IMR-90 (cell line): ENCODE results near the gene ARFGAP2. TPM values are rescaled to one million over a fixed set of nuclear protein-coding genes. Genes with fewer than 3 reads are reported as not detected.

Experiments used
- ATAC-seq: fragments of 200-7000 bp; cut with Tn5 transposase; 2 replicates; pipeline ENCODE4 v1.9.1; 2020; ENCODE audit warnings: low read depth, mild to moderate bottlenecking, moderate library complexity
- BruUV-seq: library from RNA; stranded (reverse); fragments of 400-500 nt; replicated peaks from 2 replicates; lab custom pipeline; 2021; lab: Mats Ljungman, UMichigan
- CTCF ChIA-PET: fragments of 300-600 bp; formaldehyde crosslinking; extraction: SDS; loops from one replicate; lab custom pipeline; 2021; ENCODE audit warnings: antibody characterized with exemption; lab: Yijun Ruan, JAX
- POLR2A ChIA-PET: fragments of 300-600 bp; sonication (Branson Sonifier 250); formaldehyde crosslinking; loops from one replicate; lab custom pipeline; 2022; ENCODE audit warnings: antibody characterized with exemption; ENCODE audit not compliant: unreplicated experiment; lab: Charles Lee
- DNase-seq: peaks from one replicate; pipeline ENCODE4 v3.0.0; 2013
- H2AFZ ChIP-seq: replicated peaks from 2 replicates; pipeline ENCODE3; 2013; ENCODE audit warnings: low read length, mild to moderate bottlenecking; ENCODE audit not compliant: poor library complexity
- H2AK5ac ChIP-seq: 2 replicates; pipeline ENCODE4 v1.6.1; 2013; ENCODE audit warnings: low read depth, low read length, inconsistent platforms
- H2AK9ac ChIP-seq: replicated peaks from 2 replicates; pipeline ENCODE3; 2013; ENCODE audit warnings: mild to moderate bottlenecking, low read depth, low read length, moderate library complexity; ENCODE audit not compliant: poor library complexity
- H2BK120ac ChIP-seq: 2 replicates; pipeline ENCODE4 v1.6.1; 2013; ENCODE audit warnings: low read depth, low read length, inconsistent platforms
- H2BK15ac ChIP-seq: 3 replicates; pipeline ENCODE4 v1.6.1; 2013; ENCODE audit warnings: low read depth, low read length, inconsistent platforms
- H2BK20ac ChIP-seq: 2 replicates; pipeline ENCODE4 v1.6.1; 2013; ENCODE audit warnings: low read depth, mild to moderate bottlenecking, inconsistent platforms, low read length, moderate library complexity
- H2BK5ac ChIP-seq: 2 replicates; pipeline ENCODE4 v1.6.1; 2013; ENCODE audit warnings: mild to moderate bottlenecking, low read depth, low read length, inconsistent platforms; ENCODE audit not compliant: poor library complexity, severe bottlenecking
- H3K14ac ChIP-seq: replicated peaks from 2 replicates; pipeline ENCODE4 v1.6.1; 2013; ENCODE audit warnings: low read depth, low read length, inconsistent platforms
- H3K18ac ChIP-seq: 2 replicates; pipeline ENCODE4 v1.6.1; 2013; ENCODE audit warnings: low read depth, low read length, control low read depth
- H3K23ac ChIP-seq: 2 replicates; pipeline ENCODE4 v1.6.1; 2013; ENCODE audit warnings: low read depth, low read length, inconsistent platforms
- H3K27ac ChIP-seq: 2 replicates; pipeline ENCODE4 v1.5.1; 2013; ENCODE audit warnings: mild to moderate bottlenecking, control low read depth, low read length; ENCODE audit not compliant: insufficient read depth
- H3K27me3 ChIP-seq: 2 replicates; pipeline ENCODE4 v1.6.1; 2013; ENCODE audit warnings: low read length; ENCODE audit not compliant: control insufficient read depth, insufficient read depth
- H3K36me3 ChIP-seq: 2 replicates; pipeline ENCODE4 v1.6.1; 2013; ENCODE audit warnings: low read length, mixed read lengths; ENCODE audit not compliant: control insufficient read depth, insufficient read depth
- H3K4ac ChIP-seq: 2 replicates; pipeline ENCODE4 v1.6.1; 2013; ENCODE audit warnings: low read depth, low read length, inconsistent platforms
- H3K4me1 ChIP-seq: 2 replicates; pipeline ENCODE4 v1.6.1; 2013; ENCODE audit warnings: low read length, mixed read lengths; ENCODE audit not compliant: control insufficient read depth, insufficient read depth
- H3K4me2 ChIP-seq: 2 replicates; pipeline ENCODE4 v1.6.1; 2013; ENCODE audit warnings: low read depth, mild to moderate bottlenecking, control low read depth, low read length, moderate library complexity
- H3K4me3 ChIP-seq: 2 replicates; pipeline ENCODE4 v1.5.1; 2013; ENCODE audit warnings: low read depth, mild to moderate bottlenecking, control low read depth, low read length, moderate library complexity; ENCODE audit not compliant: insufficient read depth
- H3K56ac ChIP-seq: 2 replicates; pipeline ENCODE4 v1.6.1; 2013; ENCODE audit warnings: low read length, inconsistent platforms; ENCODE audit not compliant: insufficient read depth; ENCODE audit errors: extremely low read depth
- H3K79me1 ChIP-seq, 2 experiments: 2 replicates each; pipeline ENCODE4 v1.6.1; 2013; ENCODE audit warnings: low read length in 2 of 2, inconsistent platforms in 1 of 2, low read depth in 1 of 2
- H3K9ac ChIP-seq: 2 replicates; pipeline ENCODE4 v1.6.1; 2013; ENCODE audit warnings: low read depth, low read length, control low read depth
- H3K9me1 ChIP-seq: 2 replicates; pipeline ENCODE4 v1.6.1; 2013; ENCODE audit warnings: low read length, inconsistent platforms; ENCODE audit not compliant: insufficient read depth
- H3K9me3 ChIP-seq: 2 replicates; pipeline ENCODE4 v1.6.1; 2013; ENCODE audit warnings: low read length; ENCODE audit not compliant: control insufficient read depth, insufficient read depth
- H4K20me1 ChIP-seq: 2 replicates; pipeline ENCODE4 v1.6.1; 2013; ENCODE audit warnings: low read length, inconsistent platforms; ENCODE audit not compliant: insufficient read depth
- H4K5ac ChIP-seq: 2 replicates; pipeline ENCODE4 v1.6.1; 2013; ENCODE audit warnings: mild to moderate bottlenecking, low read depth, low read length, control low read depth
- H4K8ac ChIP-seq, 2 experiments: 2 replicates each; pipeline ENCODE4 v1.6.1; 2013; ENCODE audit warnings: low read depth in 2 of 2, low read length in 2 of 2, control low read depth in 1 of 2, inconsistent platforms in 1 of 2
- H4K91ac ChIP-seq: 2 replicates; pipeline ENCODE4 v1.6.1; 2013; ENCODE audit warnings: low read depth, low read length, inconsistent platforms; ENCODE audit not compliant: insufficient read depth
- CHD1 ChIP-seq: IDR thresholded peaks from 2 replicates; pipeline ENCODE4 v1.6.1; 2012; ENCODE audit warnings: low read depth, low read length, improper control_type of control experiment
- FOS ChIP-seq: fragments of 150-350 bp; IDR thresholded peaks from 2 replicates; pipeline ENCODE4 v1.6.1; 2016; ENCODE audit warnings: low read depth, low read length
- MAFK ChIP-seq: IDR thresholded peaks from 2 replicates; pipeline ENCODE4 v1.6.1; 2012; ENCODE audit warnings: low read depth, low read length, improper control_type of control experiment
- MXI1 ChIP-seq: IDR thresholded peaks from 2 replicates; pipeline ENCODE4 v1.6.1; 2012; ENCODE audit warnings: low read depth, mild to moderate bottlenecking, low read length, moderate library complexity, borderline replicate concordance
- POLR2A ChIP-seq: IDR thresholded peaks from 2 replicates; pipeline ENCODE4 v1.6.1; 2012; ENCODE audit warnings: mild to moderate bottlenecking, low read depth, low read length
- RAD21 ChIP-seq: IDR thresholded peaks from 2 replicates; pipeline ENCODE4 v1.6.1; 2012; ENCODE audit warnings: low read length, improper control_type of control experiment
- RCOR1 ChIP-seq: IDR thresholded peaks from 2 replicates; pipeline ENCODE4 v1.6.1; 2012; ENCODE audit warnings: mild to moderate bottlenecking, low read length, improper control_type of control experiment; ENCODE audit not compliant: insufficient replicate concordance
- RFX5 ChIP-seq: IDR thresholded peaks from 2 replicates; pipeline ENCODE4 v1.8.0; 2012; ENCODE audit warnings: low read depth, mild to moderate bottlenecking, low read length, moderate library complexity
- WGBS, 2 experiments: methylation state at CpG; one replicate each; pipeline versions ENCODE4 v1.1.5 to v1.1.7; 2013; ENCODE audit warnings: missing lambda C conversion rate in 2 of 2; ENCODE audit not compliant: insufficient read length in 1 of 2; ENCODE audit errors: extremely low coverage in 2 of 2; 5-methylcytosine and 5-hydroxymethylcytosine counted together
- dilution Hi-C: fragments of 300-500 bp; cut with HindIII; formaldehyde crosslinking; loops from one replicate; pipeline ENCODE4 v1.14.3; 2018; ENCODE audit warnings: low sequenced_read_pairs; ENCODE audit not compliant: unreplicated experiment
- in situ Hi-C: fragments of 300-500 bp; cut with MboI; formaldehyde crosslinking; loops from 3 replicates; pipeline ENCODE4 v1.14.3; 2019; ENCODE audit warnings: low sequenced_read_pairs, inconsistent platforms, mixed read lengths
- intact Hi-C: fragments of 100-400 bp; cut with micrococcal nuclease; formaldehyde crosslinking; loops from 2 replicates; pipeline ENCODE4 v1.10.0; 2022
- polyA plus RNA-seq, 3 experiments: library from polyadenylated mRNA; depleted of rRNA; stranded (reverse); fragments of >200 nt; gene quantifications; 2 replicates each; pipeline ENCODE4 v1.2.3, GENCODE V29; 2012; ENCODE audit warnings: low replicate concordance in 1 of 3
- total RNA-seq: library from RNA; depleted of rRNA; stranded (reverse); fragments of >200 nt; gene quantifications from 2 replicates; pipeline ENCODE4 v1.2.3, GENCODE V29; 2012
- TF ChIP-seq, protein P1 (sequence below): fragments of 150-350 bp; IDR thresholded peaks from 2 replicates; pipeline ENCODE4 v1.6.1; 2016; ENCODE audit warnings: low read depth, mild to moderate bottlenecking, low read length, moderate library complexity, borderline replicate concordance
- TF ChIP-seq, protein P2 (sequence below): fragments of 150-350 bp; IDR thresholded peaks from 2 replicates; pipeline ENCODE4 v1.6.1; 2017; ENCODE audit warnings: mild to moderate bottlenecking, antibody characterized with exemption, low read length, low read depth
- TF ChIP-seq, protein P3 (sequence below): conservative IDR thresholded peaks from 2 replicates; pipeline ENCODE4 v1.5.1; 2012; ENCODE audit warnings: mild to moderate bottlenecking, low read depth, low read length, improper control_type of control experiment

ARFGAP2 gene
- total and polyA plus RNA-seq, 2 of the 4 experiments (the other 2 are of a cell fraction) = 54.7 to 87.8 TPM

DNA sequence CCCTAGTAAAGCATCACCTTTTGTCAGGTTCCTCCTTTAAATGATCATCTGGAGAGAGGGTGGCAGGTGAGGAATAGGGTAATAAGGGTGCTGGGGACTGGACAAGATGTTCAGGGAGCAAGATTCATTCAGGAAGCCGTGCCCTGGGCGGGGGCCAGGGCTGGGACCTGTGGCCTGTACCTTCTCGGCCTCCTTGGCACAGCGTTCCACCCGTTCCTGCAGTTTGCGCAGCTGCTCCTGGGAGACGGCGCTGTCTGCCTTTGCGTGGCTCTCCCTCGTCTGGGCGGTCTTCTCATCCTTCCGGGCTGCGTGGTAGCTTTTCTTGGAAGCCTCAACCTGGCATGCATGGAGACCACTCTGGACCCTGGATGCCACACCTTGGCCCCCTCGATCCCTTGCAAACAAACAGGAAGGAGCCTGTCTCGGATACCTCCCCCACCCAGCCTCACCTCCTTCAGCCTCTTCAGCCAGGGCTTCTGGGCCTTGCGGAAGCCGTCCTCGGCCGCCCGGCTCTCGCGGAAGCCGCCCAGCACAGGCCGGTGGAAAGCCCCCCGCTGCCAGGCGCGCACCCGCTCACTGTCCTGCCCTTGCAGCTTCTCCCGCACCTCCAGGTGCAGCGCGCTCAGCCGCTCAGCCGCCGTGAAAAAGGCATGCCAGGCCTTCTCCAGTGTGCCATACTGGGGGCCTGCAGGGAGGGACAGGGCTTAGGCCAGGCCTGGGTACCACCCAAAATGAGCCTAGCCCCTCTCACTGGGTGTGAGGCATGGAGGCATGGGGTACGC is 3.5 kb upstream of the ARFGAP2 start:
- Histone ChIP-seq H4K5ac (no peak overlapping the region), H2BK120ac (no peak overlapping the region), H3K4me2 (no peak overlapping the region), H3K9me3 (no peaks in the 10 kb centered on the region), H3K56ac (no peak overlapping the region), H4K20me1 (0 out of 2 replicates have a peak, but pooled peaks cover 10% of the 10 kb centered on the region), H2BK20ac (no peak overlapping the region), H3K79me1 (peaks cover 4 to 41% of the 10 kb centered on the region in 2 experiments; a peak in 3 of 4 replicates), H2AFZ (no peak overlapping the region), H2AK9ac (no peak overlapping the region), H3K18ac (no peak overlapping the region), H2BK15ac (no peak overlapping the region), H2BK5ac (no peak overlapping the region), H3K27ac (no peak overlapping the region), H3K4ac (no peak overlapping the region), H3K23ac (no peak overlapping the region), H4K91ac (no peak overlapping the region), H3K14ac (no peak overlapping the region), H3K27me3 (no peaks in the 10 kb centered on the region), H2AK5ac (no peak overlapping the region), H3K4me3 (no peak overlapping the region), H3K9ac (no peak overlapping the region), H3K4me1 (peaks cover 16% of the 10 kb centered on the region), H3K9me1 (0 out of 2 replicates have a peak, but pooled peaks cover 3% of the 10 kb centered on the region), H3K36me3 (peaks cover 22% of the 10 kb centered on the region), H4K8ac (no peak overlapping the region)
- DNase-seq (no peak), ATAC-seq (no peak)
- CTCF ChIA-PET = interaction anchor here (1.0 kb wide), 1 partner anchor 79 kb away, joined by 4 read pairs; no protein-coding TSS in a partner anchor
- intact Hi-C loops (no loop called here), in situ Hi-C loops (loop anchor here (5.0 kb wide), 1 partner anchor 167 kb away; no protein-coding TSS in a partner anchor), dilution Hi-C loops (no loop called here)
- POLR2A ChIA-PET = interaction anchor here (0.6 kb wide), 1 partner anchor 232 kb away, joined by 4 read pairs; no protein-coding TSS in a partner anchor
- TF ChIP-seq MAFK (no peak), POLR2A (no peak), RFX5 (no peak), RAD21 (no peak), FOS (no peak), RCOR1 (no peak), CHD1 (no peak), MXI1 (no peak)
- TF ChIP-seq, protein P1, sequence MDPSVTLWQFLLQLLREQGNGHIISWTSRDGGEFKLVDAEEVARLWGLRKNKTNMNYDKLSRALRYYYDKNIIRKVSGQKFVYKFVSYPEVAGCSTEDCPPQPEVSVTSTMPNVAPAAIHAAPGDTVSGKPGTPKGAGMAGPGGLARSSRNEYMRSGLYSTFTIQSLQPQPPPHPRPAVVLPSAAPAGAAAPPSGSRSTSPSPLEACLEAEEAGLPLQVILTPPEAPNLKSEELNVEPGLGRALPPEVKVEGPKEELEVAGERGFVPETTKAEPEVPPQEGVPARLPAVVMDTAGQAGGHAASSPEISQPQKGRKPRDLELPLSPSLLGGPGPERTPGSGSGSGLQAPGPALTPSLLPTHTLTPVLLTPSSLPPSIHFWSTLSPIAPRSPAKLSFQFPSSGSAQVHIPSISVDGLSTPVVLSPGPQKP = no peak
- TF ChIP-seq, protein P2, sequence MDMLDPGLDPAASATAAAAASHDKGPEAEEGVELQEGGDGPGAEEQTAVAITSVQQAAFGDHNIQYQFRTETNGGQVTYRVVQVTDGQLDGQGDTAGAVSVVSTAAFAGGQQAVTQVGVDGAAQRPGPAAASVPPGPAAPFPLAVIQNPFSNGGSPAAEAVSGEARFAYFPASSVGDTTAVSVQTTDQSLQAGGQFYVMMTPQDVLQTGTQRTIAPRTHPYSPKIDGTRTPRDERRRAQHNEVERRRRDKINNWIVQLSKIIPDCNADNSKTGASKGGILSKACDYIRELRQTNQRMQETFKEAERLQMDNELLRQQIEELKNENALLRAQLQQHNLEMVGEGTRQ = no peak
- TF ChIP-seq, protein P3, sequence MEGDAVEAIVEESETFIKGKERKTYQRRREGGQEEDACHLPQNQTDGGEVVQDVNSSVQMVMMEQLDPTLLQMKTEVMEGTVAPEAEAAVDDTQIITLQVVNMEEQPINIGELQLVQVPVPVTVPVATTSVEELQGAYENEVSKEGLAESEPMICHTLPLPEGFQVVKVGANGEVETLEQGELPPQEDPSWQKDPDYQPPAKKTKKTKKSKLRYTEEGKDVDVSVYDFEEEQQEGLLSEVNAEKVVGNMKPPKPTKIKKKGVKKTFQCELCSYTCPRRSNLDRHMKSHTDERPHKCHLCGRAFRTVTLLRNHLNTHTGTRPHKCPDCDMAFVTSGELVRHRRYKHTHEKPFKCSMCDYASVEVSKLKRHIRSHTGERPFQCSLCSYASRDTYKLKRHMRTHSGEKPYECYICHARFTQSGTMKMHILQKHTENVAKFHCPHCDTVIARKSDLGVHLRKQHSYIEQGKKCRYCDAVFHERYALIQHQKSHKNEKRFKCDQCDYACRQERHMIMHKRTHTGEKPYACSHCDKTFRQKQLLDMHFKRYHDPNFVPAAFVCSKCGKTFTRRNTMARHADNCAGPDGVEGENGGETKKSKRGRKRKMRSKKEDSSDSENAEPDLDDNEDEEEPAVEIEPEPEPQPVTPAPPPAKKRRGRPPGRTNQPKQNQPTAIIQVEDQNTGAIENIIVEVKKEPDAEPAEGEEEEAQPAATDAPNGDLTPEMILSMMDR = no peak
- 91% methylated on average over 17 of the region's 35 CpGs; no CpG with 5 or more reads in 1 of the 2 experiments for WGBS, 2 experiments
- BruUV-seq = no TSS peak
